KMS-11 (cell line): Measurements from ENCODE around the gene SMIM31.
A peak's percentile ranks its signal among the peaks of the same experiment; 100 is the strongest.

ENCODE experiments used
- H2AFZ ChIP-seq: fragments of 200-600 bp; sonication (generic); 2 replicates; pipeline ENCODE4 v1.6.1; 2016; ENCODE audit warnings: antibody characterized with exemption, mixed run types, low read depth
- H3K27ac ChIP-seq: fragments of 200-600 bp; sonication (generic); 2 replicates; pipeline ENCODE4 v1.6.1; 2016; ENCODE audit warnings: mild to moderate bottlenecking, mixed run types
- H3K27me3 ChIP-seq: fragments of 200-600 bp; sonication (generic); 2 replicates; pipeline ENCODE4 v1.6.1; 2017; ENCODE audit warnings: mild to moderate bottlenecking, low read depth, mixed run types, moderate library complexity; ENCODE audit not compliant: insufficient read depth
- H3K36me3 ChIP-seq: fragments of 200-600 bp; sonication (generic); 2 replicates; pipeline ENCODE4 v1.6.1; 2017; ENCODE audit warnings: mild to moderate bottlenecking, mixed run types; ENCODE audit not compliant: insufficient read depth
- H3K4me1 ChIP-seq: fragments of 200-600 bp; sonication (generic); 2 replicates; pipeline ENCODE4 v1.6.1; 2016; ENCODE audit warnings: mild to moderate bottlenecking, low read depth, mixed run types; ENCODE audit not compliant: poor library complexity, severe bottlenecking
- H3K4me2 ChIP-seq: fragments of 200-600 bp; sonication (generic); 2 replicates; pipeline ENCODE4 v1.7.0; 2016; ENCODE audit warnings: mild to moderate bottlenecking, mixed run types
- H3K4me3 ChIP-seq: fragments of 200-600 bp; sonication (generic); IDR thresholded peaks from 2 replicates; pipeline ENCODE4 v1.6.1; 2017; ENCODE audit warnings: low read depth, low read length, mixed read lengths; ENCODE audit not compliant: insufficient read depth
- H3K79me2 ChIP-seq: fragments of 200-600 bp; sonication (generic); 2 replicates; pipeline ENCODE4 v1.6.1; 2016; ENCODE audit warnings: low read depth, mixed run types; ENCODE audit not compliant: insufficient read depth
- H3K9ac ChIP-seq: fragments of 200-600 bp; sonication (generic); 2 replicates; pipeline ENCODE4 v1.6.1; 2016; ENCODE audit warnings: mild to moderate bottlenecking, mixed run types
- H4K20me1 ChIP-seq: fragments of 200-600 bp; sonication (generic); 2 replicates; pipeline ENCODE4 v1.6.1; 2016; ENCODE audit warnings: mild to moderate bottlenecking, mixed run types; ENCODE audit not compliant: insufficient read depth
- CTCF ChIP-seq: fragments of 200-600 bp; sonication (generic); conservative IDR thresholded peaks from 2 replicates; pipeline ENCODE4 v1.6.1; 2017; ENCODE audit warnings: low read depth, mild to moderate bottlenecking, antibody characterized with exemption, low read length, moderate library complexity, mixed read lengths

The SMIM31 gene

DNA sequence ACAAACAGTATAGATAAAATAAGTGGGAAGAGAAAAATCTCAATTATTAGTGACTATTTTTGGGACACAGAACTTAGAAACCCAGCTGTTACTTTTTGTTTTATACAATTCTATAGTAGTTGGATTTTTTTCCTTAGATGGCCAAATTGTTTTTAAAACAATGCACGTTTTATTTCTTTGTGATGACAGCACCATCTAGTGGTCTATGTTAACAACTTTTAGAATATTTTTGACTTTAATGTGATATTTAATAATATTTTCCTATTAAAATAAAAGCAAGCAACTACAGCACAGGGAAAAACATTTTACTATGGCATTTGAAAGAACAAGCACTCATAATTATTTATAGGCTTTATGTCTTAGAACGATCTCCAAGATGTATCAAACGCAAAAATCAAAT is 5.6 kb upstream of the SMIM31 start:
- Histone ChIP-seq H3K9ac (no peak overlapping the region), H2AFZ (no peak overlapping the region), H3K27ac (no peak overlapping the region), H3K4me3 (no peak overlapping the region), H4K20me1 (no peaks in the 10 kb centered on the region), H3K27me3 (no peaks in the 10 kb centered on the region), H3K36me3 (no peaks in the 10 kb centered on the region), H3K4me1 (no peaks in the 10 kb centered on the region), H3K79me2 (no peaks in the 10 kb centered on the region), H3K4me2 (no peak overlapping the region)
- TF ChIP-seq CTCF, result peak; percentile 71

DNA sequence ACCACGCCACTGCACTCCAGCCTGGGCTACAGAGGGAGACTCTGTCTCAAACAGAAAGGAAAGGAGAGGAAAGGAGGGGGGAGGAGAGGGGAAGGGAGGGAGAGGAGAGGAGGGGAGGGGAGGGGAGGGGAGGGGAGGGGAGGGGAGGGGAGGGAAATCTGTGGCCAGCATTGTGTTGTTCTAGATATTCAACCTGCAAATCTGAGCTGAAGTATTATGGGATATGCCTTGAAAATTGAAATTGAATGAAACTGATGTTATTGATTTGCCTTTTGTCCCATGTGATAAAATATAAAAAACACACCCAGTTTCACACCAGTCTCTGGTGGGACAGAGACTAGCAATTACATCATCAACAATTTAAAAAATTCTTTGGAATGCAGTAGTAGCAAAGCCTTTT is 1.5 kb downstream of the SMIM31 start:
- H4K20me1 ChIP-seq, result no peaks in the 10 kb centered on the region
- H2AFZ ChIP-seq, result no peak overlapping the region
- H3K27me3 ChIP-seq, result no peaks in the 10 kb centered on the region
- H3K4me1 ChIP-seq, result no peaks in the 10 kb centered on the region
- TF ChIP-seq CTCF, result no peak
- H3K4me2 ChIP-seq, result no peak overlapping the region
- no peak overlapping the region for H3K9ac ChIP-seq
- no peaks in the 10 kb centered on the region for H3K36me3 ChIP-seq
- H3K79me2 ChIP-seq, result no peaks in the 10 kb centered on the region
- no peak overlapping the region for H3K27ac ChIP-seq
- no peak overlapping the region for H3K4me3 ChIP-seq

GRCh38 chr4:164756686-164757085 is 2.8 kb downstream of the SMIM31 start:
- no peak overlapping the region for H2AFZ ChIP-seq
- no peak overlapping the region for H3K4me2 ChIP-seq
- H3K9ac ChIP-seq, result no peak overlapping the region
- no peaks in the 10 kb centered on the region for H3K27me3 ChIP-seq
- no peaks in the 10 kb centered on the region for H3K79me2 ChIP-seq
- no peaks in the 10 kb centered on the region for H4K20me1 ChIP-seq
- H3K27ac ChIP-seq, result no peak overlapping the region
- H3K36me3 ChIP-seq, result no peaks in the 10 kb centered on the region
- no peak overlapping the region for H3K4me3 ChIP-seq
- no peaks in the 10 kb centered on the region for H3K4me1 ChIP-seq
- no peak for TF ChIP-seq CTCF

DNA sequence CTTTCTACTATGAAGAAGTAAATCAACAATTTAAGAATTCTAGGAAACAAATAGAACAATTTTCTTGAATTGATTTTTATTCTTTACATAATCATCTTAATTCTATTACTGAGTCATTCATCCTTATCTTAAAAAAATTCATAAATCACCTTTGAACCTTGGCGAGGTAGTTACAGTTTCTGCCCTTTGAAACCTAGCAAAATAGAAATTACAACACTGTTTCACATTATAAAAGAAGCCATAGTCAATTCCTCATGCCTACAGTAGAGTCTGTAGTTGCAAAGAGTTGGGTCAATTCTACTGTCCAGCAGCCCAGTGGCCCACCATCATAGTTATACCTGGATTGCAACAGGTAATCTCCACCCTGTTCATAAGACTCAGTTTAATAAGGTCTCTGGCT is 7.3 kb downstream of the SMIM31 start:
- no peak overlapping the region for H2AFZ ChIP-seq
- H3K27ac ChIP-seq, result no peak overlapping the region
- no peak overlapping the region for H3K4me3 ChIP-seq
- no peaks in the 10 kb centered on the region for H4K20me1 ChIP-seq
- no peaks in the 10 kb centered on the region for H3K4me1 ChIP-seq
- H3K36me3 ChIP-seq, result no peaks in the 10 kb centered on the region
- H3K27me3 ChIP-seq, result no peaks in the 10 kb centered on the region
- no peak overlapping the region for H3K4me2 ChIP-seq
- no peak overlapping the region for H3K9ac ChIP-seq
- no peaks in the 10 kb centered on the region for H3K79me2 ChIP-seq
- no peak for TF ChIP-seq CTCF
